Ovary (tissue), 9 donors: ENCODE measurements around the gene MEN1. TPM values are rescaled to one million over a fixed set of nuclear protein-coding genes. Genes with fewer than 3 reads are reported as not detected.

Source experiments
- DNase-seq, 5 donors: peaks; one replicate each; pipeline ENCODE4 v3.0.0-alpha.2; 2019 to 2020
- H3K27ac ChIP-seq, 2 donors: fragments of 200-600 bp; one replicate each; pipeline versions ENCODE4 v1.5.1 to v1.8.0; 2019 to 2022
- H3K27me3 ChIP-seq: fragments of 200-600 bp; one replicate; pipeline ENCODE4 v1.8.0; 2022
- H3K36me3 ChIP-seq: fragments of 200-600 bp; sonication (generic); one replicate; pipeline ENCODE4 v1.5.1; 2019
- H3K4me1 ChIP-seq: one replicate; pipeline ENCODE4 v1.8.1; 2013; ENCODE audit warnings: mild to moderate bottlenecking, moderate library complexity; ENCODE audit not compliant: insufficient read depth
- H3K4me3 ChIP-seq: fragments of 200-600 bp; sonication (generic); one replicate; pipeline ENCODE4 v1.5.1; 2017
- H3K9me3 ChIP-seq, 2 donors: fragments of 200-600 bp in 1 of 2; sonication (generic) in 1 of 2; one replicate each; pipeline versions ENCODE4 v1.5.1 to v1.8.1; 2013 to 2019; ENCODE audit warnings: mild to moderate bottlenecking in 1 of 2, moderate library complexity in 1 of 2
- CTCF ChIP-seq, 3 donors: fragments of 450-650 bp in 2 of 3; fragments of 200-600 bp in 1 of 3; IDR thresholded peaks; one replicate each; pipeline versions ENCODE4 v1.5.1 to v1.8.0; 2016 to 2022; ENCODE audit warnings: antibody characterized with exemption in 3 of 3, mild to moderate bottlenecking in 1 of 3
- EP300 ChIP-seq: sonication (generic); formaldehyde crosslinking; IDR thresholded peaks from one replicate; pipeline ENCODE4 v1.6.1; 2017; ENCODE audit warnings: antibody characterized with exemption
- POLR2A ChIP-seq: fragments of 450-650 bp; IDR thresholded peaks from one replicate; pipeline ENCODE4 v1.6.1; 2017; ENCODE audit warnings: antibody characterized with exemption, mild to moderate bottlenecking, moderate library complexity
- WGBS, 3 donors: extraction: QIAGEN DNeasy Blood & Tissue Kit in 1 of 3; methylation state at CpG; one replicate each; pipeline versions ENCODE4 v1.1.5 to v1.1.7; 2013 to 2017; 5-methylcytosine and 5-hydroxymethylcytosine counted together
- intact Hi-C, 4 donors: fragments of 100-400 bp; cut with DNase I; formaldehyde crosslinking; loops; one replicate each; pipeline versions ENCODE4 v1.11.0 to v1.15.1; 2022 to 2023
- polyA plus RNA-seq, 2 donors: library from polyadenylated mRNA; stranded (reverse); fragments of 200-250 nt in 1 of 2; fragments of 350-450 nt in 1 of 2; fragmentation: Illumina TruSeq in 1 of 2; extraction: RNeasy Lipid Tissue Mini Kit (QIAGEN cat#74804) in 1 of 2; gene quantifications; one replicate each; pipeline ENCODE4 v1.2.3, GENCODE V29; 2013 to 2014
- total RNA-seq, 7 donors: library from RNA; depleted of rRNA in 2 of 7; stranded (reverse); fragments of >200 nt in 2 of 7; fragmentation: NEBNext Ultra II Directional in 3 of 7; extraction: Animal tissue kit (Norgen Biotek cat#: 25700) in 3 of 7; gene quantifications; one replicate each; pipeline versions ENCODE4 v1.1.0 to v1.2.4, GENCODE V29; 2016 to 2023
- donor health status: DM: no; HTN: no; CAD: no; lungs with moderate emphysema.
- donor health status: DM: no; HTN: no; CAD: no.
- donor health status: Bipolar disorder and iron deficiency.
- donor health status: DM: yes; HTN: yes; CAD: no.
- donor health status: DM: no; HTN: no; CAD: no.
- donor health status: DM: yes; HTN: yes; CAD: no.

Gene MEN1
- total and polyA plus RNA-seq, 9 donors = 14.4 to 28.6 (median 21.2) TPM

- TF ChIP-seq CTCF (IDR thresholded peaks at IDR 0.05) (no peak), EP300 (no peak), POLR2A (no peak)
- Histone ChIP-seq H3K9me3 (no peaks in the 10 kb centered on the region), H3K4me3 (no peak overlapping the region), H3K4me1 (peaks cover 4% of the 10 kb centered on the region), H3K27ac (no peak overlapping the region), H3K27me3 (no peaks in the 10 kb centered on the region), H3K36me3 (no peaks in the 10 kb centered on the region)
- DNase-seq = no peak
- intact Hi-C loops = loop anchor here (5.0 to 10.0 kb wide), 4 partner anchors 165 to 282 kb away; partner anchors contain the start of genes ARL2 (in 3 of the 4), FAU (in 1 of the 4), MRPL49 (in 1 of the 4) and TM7SF2 (in 1 of the 4)
- WGBS, 3 donors = 85 to 87% (median 86%) methylated on average over 21 to 24 of the region's 24 CpGs
These were observed 29.8 kb upstream of the MEN1 start for GRCh38 chr11:64839887-64840782.

- TF ChIP-seq EP300 (no peak), CTCF (IDR thresholded peaks at IDR 0.05) (no peak), POLR2A (no peak)
- no peak overlapping the region for H3K27ac ChIP-seq
- 84 to 85% (median 85%) methylated on average over 13 of the region's 13 CpGs for WGBS, 3 donors
- no peaks in the 10 kb centered on the region for H3K27me3 ChIP-seq
- DNase-seq = no peak
- intact Hi-C loops = no loop called here
- H3K4me3 ChIP-seq = no peak overlapping the region
- H3K4me1 ChIP-seq = peaks cover 3% of the 10 kb centered on the region
- no peaks in the 10 kb centered on the region for H3K9me3 ChIP-seq
- H3K36me3 ChIP-seq = no peaks in the 10 kb centered on the region
These were observed 29.0 kb upstream of the MEN1 start for GRCh38 chr11:64839335-64839734.

GRCh38 chr11:64838600-64839334, 28.4 kb upstream of the MEN1 start:
- no peak overlapping the region for H3K27ac ChIP-seq

More at GRCh38 chr11:64838600-64839334, 28.4 kb upstream of the MEN1 start:
- no peak for TF ChIP-seq POLR2A
- TF ChIP-seq CTCF (IDR thresholded peaks at IDR 0.05) = no peak
- no peak for TF ChIP-seq EP300
- Histone ChIP-seq H3K4me3 (no peak overlapping the region), H3K27me3 (no peaks in the 10 kb centered on the region), H3K9me3 (no peaks in the 10 kb centered on the region), H3K36me3 (no peaks in the 10 kb centered on the region), H3K4me1 (no peaks in the 10 kb centered on the region)
- intact Hi-C loops = no loop called here
- WGBS, 3 donors = 89 to 93% (median 92%) methylated on average over 24 to 28 of the region's 28 CpGs
- DNase-seq = no peak
